ENCODE results near the gene ADD3.

DNA sequence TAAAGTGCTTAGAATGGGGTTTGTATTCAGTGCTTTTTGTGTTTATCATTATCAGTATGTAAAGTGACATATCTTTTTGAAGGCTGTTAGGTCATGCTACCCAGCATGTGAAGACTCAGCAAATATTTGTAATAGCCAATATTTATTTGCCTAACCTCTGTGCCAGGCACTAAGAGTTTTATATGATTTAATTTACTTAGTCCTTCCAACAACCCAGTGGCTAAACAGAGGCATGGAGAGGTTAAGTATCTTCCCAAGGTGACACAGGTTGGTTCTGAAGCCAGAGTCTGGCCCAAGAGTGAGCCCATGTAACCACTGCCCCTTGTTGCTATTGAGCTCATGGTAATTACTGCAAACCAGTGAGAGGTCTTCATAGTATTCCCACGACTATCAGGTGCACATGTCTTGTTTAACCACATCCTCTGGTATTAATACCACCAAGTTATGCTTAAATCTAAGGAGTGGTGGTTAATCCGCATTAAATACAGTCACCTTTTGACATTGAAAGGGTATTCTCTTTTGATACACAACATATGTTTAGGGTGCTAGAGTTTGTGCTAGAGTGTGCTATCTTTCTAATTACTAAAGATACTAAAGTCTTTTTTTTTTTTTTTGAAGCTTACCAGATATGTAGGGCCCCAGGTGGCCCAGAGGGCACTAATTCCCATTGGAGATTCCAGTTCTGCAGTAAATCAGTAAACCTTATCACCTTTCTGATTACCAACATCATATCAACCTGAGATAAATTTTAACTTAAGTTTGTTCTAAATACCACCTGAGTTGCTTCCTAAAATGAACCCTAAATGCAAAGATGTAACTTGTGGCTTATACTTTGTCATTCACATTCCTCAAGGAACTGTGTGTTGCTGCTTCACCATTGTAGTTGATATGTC is 2.9 kb downstream of the ADD3 start:
- TF ChIP-seq, protein P1, sequence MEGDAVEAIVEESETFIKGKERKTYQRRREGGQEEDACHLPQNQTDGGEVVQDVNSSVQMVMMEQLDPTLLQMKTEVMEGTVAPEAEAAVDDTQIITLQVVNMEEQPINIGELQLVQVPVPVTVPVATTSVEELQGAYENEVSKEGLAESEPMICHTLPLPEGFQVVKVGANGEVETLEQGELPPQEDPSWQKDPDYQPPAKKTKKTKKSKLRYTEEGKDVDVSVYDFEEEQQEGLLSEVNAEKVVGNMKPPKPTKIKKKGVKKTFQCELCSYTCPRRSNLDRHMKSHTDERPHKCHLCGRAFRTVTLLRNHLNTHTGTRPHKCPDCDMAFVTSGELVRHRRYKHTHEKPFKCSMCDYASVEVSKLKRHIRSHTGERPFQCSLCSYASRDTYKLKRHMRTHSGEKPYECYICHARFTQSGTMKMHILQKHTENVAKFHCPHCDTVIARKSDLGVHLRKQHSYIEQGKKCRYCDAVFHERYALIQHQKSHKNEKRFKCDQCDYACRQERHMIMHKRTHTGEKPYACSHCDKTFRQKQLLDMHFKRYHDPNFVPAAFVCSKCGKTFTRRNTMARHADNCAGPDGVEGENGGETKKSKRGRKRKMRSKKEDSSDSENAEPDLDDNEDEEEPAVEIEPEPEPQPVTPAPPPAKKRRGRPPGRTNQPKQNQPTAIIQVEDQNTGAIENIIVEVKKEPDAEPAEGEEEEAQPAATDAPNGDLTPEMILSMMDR (conservative IDR thresholded peaks at IDR 0.05; ENCODE audit: low read length), result no peak
- no peak for TF ChIP-seq EZH2phosphoT487 (IDR thresholded peaks at IDR 0.05; ENCODE audit: borderline replicate concordance)
